Cardiac septum (tissue), 1 donor: ENCODE data around the gene CLASP1. TPM values are rescaled to one million over a fixed set of nuclear protein-coding genes. Genes with fewer than 3 reads are reported as not detected.
A peak's percentile ranks its signal among the peaks of the same experiment; 100 is the strongest.
"Not testable (repeated sequence)": the region's sequence is repeated elsewhere in the genome, so short reads cannot be mapped to it uniquely, and the experiment has no call there.

Experiments
- DNase-seq: peaks from one replicate; pipeline ENCODE4 v3.0.0-alpha.2; 2020; ENCODE audit warnings: low spot score
- intact Hi-C: fragments of 100-400 bp; cut with DNase I; formaldehyde crosslinking; loops from one replicate; pipeline ENCODE4 v1.14.0; 2022
- total RNA-seq: library from RNA; stranded (reverse); fragmentation: NEBNext Ultra II Directional; extraction: Animal tissue kit (Norgen Biotek cat#: 25700); gene quantifications from one replicate; pipeline ENCODE4 v1.2.1, GENCODE V29; 2021
- donor health status: DM: no; HTN: no; CAD: no.

The CLASP1 gene
- total RNA-seq, 1 donor from 2014 or later, result 66.1 TPM

DNA sequence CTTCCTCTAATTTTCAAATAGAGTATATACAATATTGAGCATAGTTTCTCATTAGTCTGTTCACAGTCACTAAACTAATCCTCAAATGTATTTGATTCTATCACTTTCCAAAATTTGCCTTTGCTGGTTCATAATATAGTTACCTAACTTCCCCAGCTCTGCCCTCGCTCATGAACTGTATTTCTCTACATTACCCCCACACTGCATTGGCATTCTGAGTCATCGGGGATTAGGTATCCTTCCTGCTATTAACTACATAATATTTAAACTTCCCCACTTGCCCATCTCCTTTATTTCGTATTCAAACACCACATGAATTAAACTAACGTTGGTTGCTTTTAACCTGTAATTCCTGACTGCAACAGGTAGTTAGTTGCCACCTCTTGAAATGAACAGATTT is 14.8 kb upstream of the CLASP1 start:
- DNase-seq, result no peak
- intact Hi-C loops, result no loop called here

DNA sequence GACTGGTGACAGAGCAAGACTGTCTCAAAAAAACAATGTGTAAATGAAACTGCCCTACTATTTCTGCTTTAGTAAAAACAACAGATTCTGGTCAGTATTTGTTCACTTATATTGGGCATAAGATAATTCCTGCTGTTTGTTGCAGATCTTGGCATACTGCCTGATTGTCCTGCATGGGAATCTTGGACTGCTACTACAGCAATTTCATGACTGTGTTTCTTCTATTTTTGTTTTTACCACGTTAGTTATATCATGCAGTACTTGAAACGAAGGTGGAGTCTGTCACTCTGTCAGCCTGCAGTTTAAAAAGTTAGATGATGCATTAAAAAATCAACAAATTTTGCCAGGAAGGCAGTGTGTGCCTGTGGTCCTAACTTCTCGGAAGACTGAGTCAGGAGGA is 14.2 kb upstream of the CLASP1 start:
- DNase-seq, result no peak
- intact Hi-C loops, result no loop called here

DNA sequence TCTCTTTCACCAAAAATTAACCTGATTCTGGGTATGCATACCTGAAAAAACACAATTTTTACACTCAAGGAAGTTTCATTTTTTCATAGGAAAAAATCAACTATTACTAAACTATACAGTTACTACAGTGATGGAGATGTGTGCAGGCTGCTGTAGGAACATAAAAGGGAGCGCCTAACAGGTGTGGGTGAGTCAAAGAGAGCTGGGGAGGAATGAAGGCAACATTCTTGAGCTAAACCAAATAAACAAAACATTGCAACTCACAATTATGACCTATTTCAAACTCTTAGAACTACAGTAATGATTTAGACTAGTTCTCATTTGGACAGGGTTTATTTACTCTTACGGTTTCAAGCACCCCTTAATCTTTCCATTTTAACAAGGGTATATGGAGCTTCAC is 13.4 kb upstream of the CLASP1 start:
- no peak for DNase-seq
- intact Hi-C loops, result no loop called here

DNA sequence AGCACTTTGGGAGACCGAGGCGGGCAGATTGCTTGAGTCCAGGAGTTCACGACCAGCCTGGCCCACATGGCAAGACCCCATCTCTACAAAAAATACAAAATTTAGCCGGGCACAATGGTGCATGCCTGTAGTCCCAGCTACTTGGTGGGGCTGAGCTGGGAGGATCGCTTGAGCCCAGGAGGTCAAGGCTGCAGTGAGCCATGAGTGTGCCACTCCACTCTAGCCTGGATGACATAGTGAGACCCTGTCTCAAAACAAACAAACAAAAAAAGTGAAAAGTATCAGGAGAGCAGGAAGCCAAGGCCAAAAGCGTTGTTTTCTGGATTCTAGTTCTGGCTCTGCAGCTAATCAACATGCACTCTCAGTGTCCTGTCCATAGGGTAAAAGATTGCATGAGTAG is 10.7 kb upstream of the CLASP1 start:
- intact Hi-C loops, result loop anchor here (10.0 kb wide), 1 partner anchor 55 kb away; no protein-coding TSS in a partner anchor

GRCh38 chr2:121658393-121658792 is 9.1 kb upstream of the CLASP1 start:
- DNase-seq, result not testable (repeated sequence)
- intact Hi-C loops, result loop anchor here (10.0 kb wide), 1 partner anchor 56 kb away; no protein-coding TSS in a partner anchor

More for the DNA sequence above, 10.7 kb upstream of the CLASP1 start:
- DNase-seq, result no peak

GRCh38 chr2:121653035-121653434 is 3.8 kb upstream of the CLASP1 start:
- intact Hi-C loops, result loop anchor here (10.0 kb wide), 1 partner anchor 62 kb away; no protein-coding TSS in a partner anchor

GRCh38 chr2:121650315-121650930 is 1.2 kb upstream of the CLASP1 start:
- intact Hi-C loops, result loop anchor here (1.0 to 10.0 kb wide), 2 partner anchors 64 to 119 kb away; no protein-coding TSS in a partner anchor

More at GRCh38 chr2:121653035-121653434, 3.8 kb upstream of the CLASP1 start:
- no peak for DNase-seq

DNA sequence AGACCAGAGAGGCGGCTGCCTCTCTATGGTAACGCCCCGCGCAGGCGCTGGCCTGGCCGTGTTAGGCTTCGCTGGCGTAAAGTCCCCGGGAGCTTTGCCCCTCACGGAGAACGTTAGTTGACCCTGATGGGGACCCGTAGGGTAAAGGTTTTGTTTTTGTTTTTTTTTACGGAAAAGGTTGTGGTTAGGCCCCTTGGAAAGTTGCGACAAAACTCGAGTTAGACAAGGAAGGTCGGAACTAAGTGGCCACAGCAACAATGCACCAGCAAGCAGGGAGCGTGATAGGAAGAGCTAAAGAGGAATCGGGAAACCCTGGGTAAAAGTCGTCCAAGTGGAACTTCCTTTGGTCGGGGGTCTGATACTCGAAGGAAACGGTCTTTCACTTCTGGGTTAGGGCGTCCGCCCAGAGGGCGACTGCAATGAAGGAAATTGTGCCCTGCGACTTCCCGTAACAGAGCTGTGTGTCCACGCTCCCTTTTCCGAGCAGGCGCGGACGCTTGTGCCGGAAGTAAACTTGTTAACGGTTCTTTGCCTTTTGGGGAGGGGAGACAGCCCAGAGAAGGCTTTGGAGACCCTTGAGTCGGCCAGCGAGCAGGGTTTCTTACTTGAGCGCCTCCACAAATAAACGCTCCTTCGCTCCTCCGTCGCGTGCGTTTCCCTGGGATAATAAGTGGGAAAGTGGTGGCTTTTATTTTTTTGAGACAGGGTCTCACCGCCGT is 493 bp upstream of the CLASP1 start:
- intact Hi-C loops, result loop anchor here (1.0 to 10.0 kb wide), 3 partner anchors 47 to 118 kb away; no protein-coding TSS in a partner anchor
- DNase-seq, result peak; percentile 97

More at GRCh38 chr2:121650315-121650930, 1.2 kb upstream of the CLASP1 start:
- no peak for DNase-seq

- peak; percentile 76 for DNase-seq
- intact Hi-C loops, result loop anchor here (5.0 kb wide), 1 partner anchor 46 kb away; no protein-coding TSS in a partner anchor
Measured at GRCh38 chr2:121648206-121649148, 785 bp downstream of the CLASP1 start.

GRCh38 chr2:121647396-121647795 is 1.9 kb downstream of the CLASP1 start:
- intact Hi-C loops, result loop anchor here (5.0 kb wide), 1 partner anchor 45 kb away; no protein-coding TSS in a partner anchor
- no peak for DNase-seq

DNA sequence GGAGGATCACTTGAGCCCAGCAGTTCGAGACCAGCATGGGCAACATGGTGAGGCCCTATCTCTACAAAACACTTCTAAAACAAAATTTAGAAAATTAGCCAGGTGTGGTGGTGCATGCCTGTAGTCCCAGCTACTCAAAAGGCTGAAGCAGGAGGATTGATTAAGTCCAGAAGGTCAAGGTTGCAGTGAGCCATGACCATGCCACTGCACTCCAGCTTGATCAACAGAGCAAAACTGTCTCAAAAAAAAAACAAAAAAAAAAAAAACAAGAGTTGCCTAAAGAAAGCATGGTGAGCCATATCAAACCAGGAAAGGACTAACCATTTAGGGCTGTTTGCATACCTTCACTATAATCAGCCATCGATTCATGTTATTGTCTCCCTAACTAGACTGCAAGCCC is 4.5 kb downstream of the CLASP1 start:
- intact Hi-C loops, result loop anchor here (5.0 kb wide), 1 partner anchor 42 kb away; no protein-coding TSS in a partner anchor
- no peak for DNase-seq

- intact Hi-C loops, result no loop called here
Measured at GRCh38 chr2:121643877-121644276, 5.4 kb downstream of the CLASP1 start.

DNA sequence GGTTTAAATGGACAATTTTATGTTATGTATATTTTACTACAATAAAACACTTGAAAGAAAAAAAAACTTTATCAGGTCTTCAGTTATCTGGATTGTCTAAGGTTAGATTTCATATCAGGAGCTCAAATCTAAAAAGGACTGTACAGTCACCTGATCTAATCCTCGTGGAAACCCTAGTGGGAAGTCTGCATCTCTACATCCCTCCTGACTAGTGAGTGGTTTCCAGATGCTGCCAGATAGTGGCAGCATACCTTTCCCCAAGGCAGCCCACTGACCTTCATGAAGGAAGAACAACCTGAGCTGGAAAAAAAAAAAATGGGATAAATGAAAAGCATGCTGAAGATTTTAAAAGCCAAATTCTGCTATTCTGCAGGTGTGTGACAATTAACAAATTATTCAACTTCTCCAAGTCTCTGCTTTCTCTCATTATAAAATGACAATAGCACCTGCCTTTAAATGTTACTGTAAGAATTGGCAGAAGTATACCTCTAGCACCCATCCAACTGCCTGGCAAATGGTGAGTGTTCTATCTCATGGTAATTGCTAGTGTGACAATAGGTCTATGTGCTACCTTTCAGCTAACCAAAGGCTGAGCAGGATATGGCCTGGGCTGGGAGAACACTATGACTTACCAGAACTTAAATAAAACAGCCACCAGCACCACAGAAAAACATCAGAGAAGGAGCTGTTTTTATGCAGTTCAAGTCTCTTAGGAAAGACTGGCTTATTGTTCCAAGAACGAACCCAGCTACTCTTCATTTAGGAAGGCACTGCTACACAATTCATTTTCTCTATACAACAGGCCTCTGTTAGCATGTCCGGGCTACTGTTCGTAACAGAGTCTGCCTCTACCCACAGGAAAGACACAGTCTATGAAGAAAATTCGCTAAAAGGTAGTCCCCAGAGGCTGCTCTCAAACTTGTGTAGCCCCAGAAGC is 8.6 kb downstream of the CLASP1 start:
- DNase-seq, result no peak
- intact Hi-C loops, result no loop called here

More at GRCh38 chr2:121643877-121644276, 5.4 kb downstream of the CLASP1 start:
- DNase-seq, result no peak

GRCh38 chr2:121639846-121640245 is 9.4 kb downstream of the CLASP1 start:
- intact Hi-C loops, DNase-seq: not testable (repeated sequence)

GRCh38 chr2:121638333-121638732 is 10.9 kb downstream of the CLASP1 start:
- intact Hi-C loops, result no loop called here
- DNase-seq, result no peak

DNA sequence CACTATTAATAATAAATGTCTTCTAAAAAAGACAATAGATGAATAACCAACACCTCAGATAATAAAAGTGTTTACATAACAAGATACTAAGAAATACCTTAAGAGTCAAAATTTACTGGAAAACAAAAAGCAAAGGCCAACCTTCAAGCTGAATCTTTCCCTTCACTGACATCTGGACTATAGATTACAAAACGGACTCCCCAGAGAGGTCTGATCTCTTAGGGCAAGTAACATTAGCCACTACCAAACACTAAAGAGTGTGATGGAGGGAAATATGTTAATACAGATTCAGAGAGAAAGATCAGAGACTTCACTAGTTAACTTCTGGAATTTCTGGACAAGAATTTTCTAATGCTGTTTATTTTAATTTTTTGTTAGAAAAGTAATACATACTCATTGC is 13.9 kb downstream of the CLASP1 start:
- intact Hi-C loops, result no loop called here
- no peak for DNase-seq

GRCh38 chr2:121634354-121635307 is 14.6 kb downstream of the CLASP1 start:
- intact Hi-C loops, result no loop called here
- DNase-seq, result no peak
